Islet of Langerhans (tissue), 1 donor: Measurements from ENCODE around the gene GPC3.
"Not testable (repeated sequence)": the region's sequence is repeated elsewhere in the genome, so short reads cannot be mapped to it uniquely, and the experiment has no call there.

ENCODE experiments used
- FAIRE-seq: peaks from one replicate; lab custom pipeline; 2011; peaks lifted over from hg19 to GRCh38; lab: Jason Lieb, UNC

The GPC3 gene

GRCh38 chrX:133838761-133839676 is 146.4 kb downstream of the GPC3 start:
- peak; percentile 66 for FAIRE-seq

GRCh38 chrX:133837091-133837490 is 148.3 kb downstream of the GPC3 start:
- FAIRE-seq = no peak

GRCh38 chrX:133836561-133836960 is 148.8 kb downstream of the GPC3 start:
- FAIRE-seq = no peak

- FAIRE-seq = no peak
Measured at GRCh38 chrX:133834771-133835170, 150.6 kb downstream of the GPC3 start.

- no peak for FAIRE-seq
Measured at GRCh38 chrX:133819546-133819945, 165.8 kb downstream of the GPC3 start.

- no peak for FAIRE-seq
Measured at GRCh38 chrX:133818019-133818418, 167.4 kb downstream of the GPC3 start.

- FAIRE-seq = no peak
Measured at GRCh38 chrX:133815496-133815895, 169.9 kb downstream of the GPC3 start.

- no peak for FAIRE-seq
Measured at GRCh38 chrX:133813971-133814370, 171.4 kb downstream of the GPC3 start.

GRCh38 chrX:133812402-133812801 is 173.0 kb downstream of the GPC3 start:
- no peak for FAIRE-seq

GRCh38 chrX:133810925-133811324 is 174.5 kb downstream of the GPC3 start:
- FAIRE-seq = no peak

- FAIRE-seq = no peak
Measured at GRCh38 chrX:133804072-133804471, 181.3 kb downstream of the GPC3 start.

GRCh38 chrX:133796282-133796681 is 189.1 kb downstream of the GPC3 start:
- FAIRE-seq = no peak

- FAIRE-seq = no peak
Measured at GRCh38 chrX:133794126-133794525, 191.3 kb downstream of the GPC3 start.

GRCh38 chrX:133793626-133794025 is 191.8 kb downstream of the GPC3 start:
- FAIRE-seq = no peak

GRCh38 chrX:133792198-133792953 is 193.0 kb downstream of the GPC3 start:
- FAIRE-seq = peak; percentile 53

- no peak for FAIRE-seq
Measured at GRCh38 chrX:133789829-133790228, 195.6 kb downstream of the GPC3 start.

GRCh38 chrX:133786382-133786781 is 199.0 kb downstream of the GPC3 start:
- no peak for FAIRE-seq

- FAIRE-seq = no peak
Measured at GRCh38 chrX:133783274-133783673, 202.1 kb downstream of the GPC3 start.

GRCh38 chrX:133781174-133781573 is 204.2 kb downstream of the GPC3 start:
- no peak for FAIRE-seq

GRCh38 chrX:133776072-133776471 is 209.3 kb downstream of the GPC3 start:
- FAIRE-seq = no peak

- no peak for FAIRE-seq
Measured at GRCh38 chrX:133774807-133775206, 210.6 kb downstream of the GPC3 start.

GRCh38 chrX:133771086-133771646 is 214.2 kb downstream of the GPC3 start:
- no peak for FAIRE-seq

GRCh38 chrX:133762976-133763548 is 222.3 kb downstream of the GPC3 start:
- not testable (repeated sequence) for FAIRE-seq
